ENCODE data around the gene MGAT4A.

Gene MGAT4A

GRCh38 chr2:98569915-98570314, 161.0 kb downstream of the MGAT4A start:
- DNase-seq: no peak

- peak; percentile 45 to 70 for DNase-seq
These were observed 161.6 kb downstream of the MGAT4A start for GRCh38 chr2:98569197-98569793.

Measured in CD4-positive, alpha-beta T cell treated with Interferon alpha-2 for 1 hour (primary cell).